NB4 (cell line): ENCODE measurements around the gene LTV1.

Experiments used
- CTCF ChIP-seq: IDR thresholded peaks from one replicate; pipeline ENCODE4 v1.5.1; 2012; ENCODE audit warnings: low read depth, low read length
- MAX ChIP-seq: IDR thresholded peaks from 2 replicates; pipeline ENCODE4 v1.6.1; 2011; ENCODE audit warnings: low read depth, low read length
- MYC ChIP-seq: IDR thresholded peaks from 2 replicates; pipeline ENCODE4 v1.6.1; 2011; ENCODE audit warnings: low read depth, low read length
- POLR2A ChIP-seq: IDR thresholded peaks from 2 replicates; pipeline ENCODE4 v1.6.1; 2011; ENCODE audit warnings: mild to moderate bottlenecking; ENCODE audit not compliant: insufficient read length; ENCODE audit errors: extremely low read depth

- TF ChIP-seq CTCF, result no peak
- TF ChIP-seq POLR2A, result no peak
- TF ChIP-seq MAX, result no peak
- no peak for TF ChIP-seq MYC
Measured at GRCh38 chr6:143804835-143805239, 38.3 kb upstream of the LTV1 start.
